Testis (tissue), 3 donors: ENCODE results near the gene TNPO2. TPM values are rescaled to one million over a fixed set of nuclear protein-coding genes. Genes with fewer than 3 reads are reported as not detected.
A peak's percentile ranks its signal among the peaks of the same experiment; 100 is the strongest.

Experiments
- DNase-seq: peaks from one replicate; pipeline ENCODE4 v3.0.0-alpha.2; 2019
- H3K27ac ChIP-seq, 2 donors: fragments of 200-600 bp; sonication (generic); one replicate each; pipeline ENCODE4 v1.5.1; 2019
- H3K27me3 ChIP-seq: fragments of 200-600 bp; sonication (generic); one replicate; pipeline ENCODE4 v1.5.1; 2019
- H3K36me3 ChIP-seq: fragments of 200-600 bp; sonication (generic); one replicate; pipeline ENCODE4 v1.5.1; 2017; ENCODE audit warnings: low read depth; ENCODE audit errors: missing control alignments
- H3K4me1 ChIP-seq: fragments of 200-600 bp; sonication (generic); one replicate; pipeline ENCODE4 v1.5.1; 2019
- H3K4me3 ChIP-seq, 2 donors: fragments of 200-600 bp; sonication (generic); one replicate each; pipeline ENCODE4 v1.5.1; 2017 to 2019
- H3K9me3 ChIP-seq: fragments of 200-600 bp; sonication (generic); one replicate; pipeline ENCODE4 v1.5.1; 2017
- CTCF ChIP-seq, 3 experiments: fragments of 450-650 bp in 2 of 3; fragments of 200-600 bp in 1 of 3; sonication (generic) in 1 of 3; IDR thresholded peaks; one replicate each; pipeline ENCODE4 v1.5.1; 2016 to 2019; ENCODE audit warnings: antibody characterized with exemption in 3 of 3, mild to moderate bottlenecking in 2 of 3, moderate library complexity in 1 of 3
- POLR2A ChIP-seq: fragments of 450-650 bp; IDR thresholded peaks from one replicate; pipeline ENCODE4 v1.6.1; 2017; ENCODE audit warnings: antibody characterized with exemption, mild to moderate bottlenecking, moderate library complexity
- WGBS, 2 donors: methylation state at CpG; one replicate each; pipeline ENCODE4 v1.1.5; 2018; 5-methylcytosine and 5-hydroxymethylcytosine counted together
- intact Hi-C: fragments of 100-400 bp; cut with DNase I; formaldehyde crosslinking; loops from one replicate; pipeline ENCODE4 v1.15.1; 2023; ENCODE audit warnings: low total_unique reads
- polyA plus RNA-seq: library from polyadenylated mRNA; stranded (reverse); fragments of 350-450 nt; fragmentation: Illumina TruSeq; extraction: RNeasy Lipid Tissue Mini Kit (QIAGEN cat#74804); gene quantifications from one replicate; pipeline ENCODE4 v1.2.3, GENCODE V29; 2014; ENCODE audit warnings: low read depth, low replicate concordance; ENCODE audit not compliant: insufficient read depth
- total RNA-seq, 2 donors: library from RNA; depleted of rRNA; stranded (reverse); fragments of >200 nt; gene quantifications; one replicate each; pipeline ENCODE4 v1.2.3, GENCODE V29; 2016

Gene TNPO2
- total and polyA plus RNA-seq, 3 donors from 2014 or later: 103 to 129 (median 110) TPM

GRCh38 chr19:12759686-12760085 lies 36.0 kb upstream of the TNPO2 start:
- no peak for TF ChIP-seq CTCF (IDR thresholded peaks at IDR 0.05)
- TF ChIP-seq POLR2A: no peak
- intact Hi-C loops: no loop called here
- Histone ChIP-seq H3K9me3 (no peaks in the 10 kb centered on the region), H3K4me3 (no peak overlapping the region), H3K4me1 (peaks cover 2% of the 10 kb centered on the region), H3K27me3 (no peaks in the 10 kb centered on the region), H3K36me3 (no peaks in the 10 kb centered on the region), H3K27ac (no peak overlapping the region)
- no peak for DNase-seq
- 94 to 95% methylated on average over 6 of the region's 6 CpGs for WGBS, 2 donors

GRCh38 chr19:12757544-12758274 lies 34.0 kb upstream of the TNPO2 start:
- intact Hi-C loops: no loop called here
- peaks cover 2% of the 10 kb centered on the region for H3K4me1 ChIP-seq
- H3K4me3 ChIP-seq: peak overlapping the region; percentile 33 to 50
- H3K36me3 ChIP-seq: no peaks in the 10 kb centered on the region
- no peaks in the 10 kb centered on the region for H3K9me3 ChIP-seq
- H3K27ac ChIP-seq: no peak overlapping the region
- peak; percentile 80 for DNase-seq
- TF ChIP-seq CTCF (IDR thresholded peaks at IDR 0.05) (peak; percentile 74 to 94 (median 89)), POLR2A (no peak)
- WGBS, 2 donors: 7 to 10% methylated on average over 25 to 53 of the region's 60 CpGs
- H3K27me3 ChIP-seq: no peaks in the 10 kb centered on the region

- no peaks in the 10 kb centered on the region for H3K27me3 ChIP-seq
- TF ChIP-seq POLR2A (no peak), CTCF (IDR thresholded peaks at IDR 0.05) (no peak)
- H3K9me3 ChIP-seq: no peaks in the 10 kb centered on the region
- no peak overlapping the region for H3K4me3 ChIP-seq
- intact Hi-C loops: no loop called here
- H3K27ac ChIP-seq: no peak overlapping the region
- peaks cover 2% of the 10 kb centered on the region for H3K4me1 ChIP-seq
- 84 to 86% methylated on average over 16 to 19 of the region's 19 CpGs for WGBS, 2 donors
- DNase-seq: no peak
- no peaks in the 10 kb centered on the region for H3K36me3 ChIP-seq
These were observed 32.6 kb upstream of the TNPO2 start for GRCh38 chr19:12756150-12756883.

- TF ChIP-seq POLR2A (no peak), CTCF (IDR thresholded peaks at IDR 0.05) (no peak)
- Histone ChIP-seq H3K4me1 (peaks cover 7% of the 10 kb centered on the region), H3K36me3 (no peaks in the 10 kb centered on the region), H3K27ac (no peak overlapping the region), H3K9me3 (no peaks in the 10 kb centered on the region), H3K4me3 (no peak overlapping the region), H3K27me3 (no peaks in the 10 kb centered on the region)
- no peak for DNase-seq
- intact Hi-C loops: no loop called here
- WGBS, 2 donors: 58 to 61% methylated on average over 26 to 50 of the region's 50 CpGs
These were observed 30.9 kb upstream of the TNPO2 start for GRCh38 chr19:12754465-12755196.
